LNCaP clone FGC (cell line): ENCODE measurements around the gene BRIP1.
"Not testable (repeated sequence)": the region's sequence is repeated elsewhere in the genome, so short reads cannot be mapped to it uniquely, and the experiment has no call there.

ENCODE experiments used
- DNase-seq: peaks from one replicate; pipeline ENCODE4 v3.0.0-alpha.2; 2011; ENCODE audit warnings: low read depth
- H3K4me3 ChIP-seq: 2 replicates; pipeline ENCODE4 v1.5.1; 2011; ENCODE audit warnings: mild to moderate bottlenecking, low read depth, low read length, control low read depth
- TF ChIP-seq, protein P1 (sequence below): IDR thresholded peaks from 2 replicates; pipeline ENCODE4 v1.5.1; 2012; ENCODE audit warnings: mild to moderate bottlenecking; ENCODE audit not compliant: control insufficient read depth, insufficient read depth; ENCODE audit errors: extremely low read depth

The BRIP1 gene

DNA sequence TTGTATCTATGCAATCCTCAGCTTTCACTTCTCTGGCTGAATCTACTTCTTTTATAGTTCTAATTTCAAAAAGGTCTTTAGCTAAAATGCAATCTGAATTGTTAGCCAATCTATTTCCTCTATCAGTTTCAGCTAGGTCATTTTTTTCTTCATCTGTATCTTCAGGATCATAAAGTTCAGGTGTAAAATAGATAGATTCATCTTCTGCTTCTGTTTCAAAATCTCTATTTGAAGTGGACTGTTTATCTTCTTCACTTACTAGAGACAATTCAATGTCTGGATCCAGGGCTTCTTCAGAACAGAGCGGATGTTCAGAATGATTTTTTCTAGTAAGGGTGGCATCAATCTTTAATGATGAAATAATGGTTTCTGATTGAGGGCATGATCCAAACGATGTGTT, 179.9 kb downstream of the BRIP1 start:
- TF ChIP-seq, protein P1, sequence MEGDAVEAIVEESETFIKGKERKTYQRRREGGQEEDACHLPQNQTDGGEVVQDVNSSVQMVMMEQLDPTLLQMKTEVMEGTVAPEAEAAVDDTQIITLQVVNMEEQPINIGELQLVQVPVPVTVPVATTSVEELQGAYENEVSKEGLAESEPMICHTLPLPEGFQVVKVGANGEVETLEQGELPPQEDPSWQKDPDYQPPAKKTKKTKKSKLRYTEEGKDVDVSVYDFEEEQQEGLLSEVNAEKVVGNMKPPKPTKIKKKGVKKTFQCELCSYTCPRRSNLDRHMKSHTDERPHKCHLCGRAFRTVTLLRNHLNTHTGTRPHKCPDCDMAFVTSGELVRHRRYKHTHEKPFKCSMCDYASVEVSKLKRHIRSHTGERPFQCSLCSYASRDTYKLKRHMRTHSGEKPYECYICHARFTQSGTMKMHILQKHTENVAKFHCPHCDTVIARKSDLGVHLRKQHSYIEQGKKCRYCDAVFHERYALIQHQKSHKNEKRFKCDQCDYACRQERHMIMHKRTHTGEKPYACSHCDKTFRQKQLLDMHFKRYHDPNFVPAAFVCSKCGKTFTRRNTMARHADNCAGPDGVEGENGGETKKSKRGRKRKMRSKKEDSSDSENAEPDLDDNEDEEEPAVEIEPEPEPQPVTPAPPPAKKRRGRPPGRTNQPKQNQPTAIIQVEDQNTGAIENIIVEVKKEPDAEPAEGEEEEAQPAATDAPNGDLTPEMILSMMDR, result no peak
- DNase-seq, result no peak
- H3K4me3 ChIP-seq, result no peak overlapping the region

DNA sequence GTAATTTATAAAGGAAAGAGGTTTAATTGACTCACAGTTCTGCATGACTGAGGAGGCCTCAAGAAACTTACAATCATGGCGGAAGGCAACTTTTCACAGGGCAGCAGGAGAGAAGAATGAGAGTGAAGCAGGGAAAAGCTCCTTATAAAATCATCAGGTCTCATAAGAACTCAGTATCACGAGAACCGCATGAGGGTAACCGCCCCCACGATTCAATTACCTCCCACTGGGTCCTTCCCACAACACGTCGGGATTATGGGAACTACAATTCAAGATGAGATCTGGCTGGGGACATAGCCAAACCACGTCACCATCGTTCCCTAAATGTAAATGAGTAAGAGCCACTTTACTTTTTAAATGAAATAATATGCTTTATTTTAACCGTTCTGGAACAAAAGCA, 182.4 kb downstream of the BRIP1 start:
- TF ChIP-seq, protein P1, result no peak
- H3K4me3 ChIP-seq, result no peak overlapping the region
- no peak for DNase-seq

GRCh38 chr17:61678339-61678738, 185.0 kb downstream of the BRIP1 start:
- DNase-seq, result no peak
- TF ChIP-seq, protein P1, result no peak
- H3K4me3 ChIP-seq, result no peak overlapping the region

DNA sequence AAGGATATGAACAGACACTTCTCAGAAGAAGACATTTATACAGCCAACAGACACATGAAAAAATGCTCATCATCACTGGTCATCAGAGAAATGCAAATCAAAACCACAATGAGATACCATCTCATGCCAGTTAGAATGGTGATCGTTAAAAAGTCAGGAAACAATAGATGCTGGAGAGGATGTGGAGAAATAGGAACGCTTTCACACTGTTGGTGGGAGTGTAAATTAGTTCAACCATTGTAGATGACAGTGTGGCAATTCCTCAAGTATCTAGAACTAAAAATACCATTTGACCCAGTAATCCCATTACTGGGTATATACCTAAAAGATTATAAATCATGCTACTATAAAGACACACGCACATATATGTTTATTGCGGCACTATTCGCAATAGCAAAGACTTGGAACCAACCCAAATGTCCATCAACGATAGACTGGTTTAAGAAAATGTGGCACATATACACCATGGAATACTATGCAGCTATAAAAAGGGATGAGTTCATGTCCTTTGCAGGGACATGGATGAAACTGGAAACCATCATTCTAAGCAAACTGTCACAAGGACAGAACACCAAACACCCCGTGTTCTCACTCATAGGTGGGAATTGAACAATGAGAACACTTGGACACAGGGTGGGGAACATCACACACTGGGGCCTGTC, 186.0 kb downstream of the BRIP1 start:
- not testable (repeated sequence) for H3K4me3 ChIP-seq, DNase-seq

- H3K4me3 ChIP-seq, DNase-seq: not testable (repeated sequence)
Measured at GRCh38 chr17:61676522-61676921, 186.8 kb downstream of the BRIP1 start.

DNA sequence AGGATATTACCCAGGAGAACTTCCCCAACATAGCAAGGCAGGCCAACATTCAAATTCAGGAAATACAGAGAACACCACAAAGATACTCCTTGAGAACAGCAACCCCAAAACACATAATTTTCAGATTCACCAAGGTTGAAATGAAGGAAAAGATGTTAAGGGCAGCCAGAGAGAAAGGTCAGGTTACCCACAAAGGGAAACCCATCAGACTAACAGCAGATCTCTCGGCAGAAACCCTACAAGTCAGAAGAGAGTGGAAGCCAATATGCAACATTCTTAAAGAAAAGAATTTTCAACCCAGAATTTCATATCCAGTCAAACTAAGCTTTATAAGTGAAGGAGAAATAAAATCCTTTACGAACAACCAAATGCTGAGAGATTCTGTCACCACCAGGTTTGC, 188.7 kb downstream of the BRIP1 start:
- not testable (repeated sequence) for DNase-seq, H3K4me3 ChIP-seq

DNA sequence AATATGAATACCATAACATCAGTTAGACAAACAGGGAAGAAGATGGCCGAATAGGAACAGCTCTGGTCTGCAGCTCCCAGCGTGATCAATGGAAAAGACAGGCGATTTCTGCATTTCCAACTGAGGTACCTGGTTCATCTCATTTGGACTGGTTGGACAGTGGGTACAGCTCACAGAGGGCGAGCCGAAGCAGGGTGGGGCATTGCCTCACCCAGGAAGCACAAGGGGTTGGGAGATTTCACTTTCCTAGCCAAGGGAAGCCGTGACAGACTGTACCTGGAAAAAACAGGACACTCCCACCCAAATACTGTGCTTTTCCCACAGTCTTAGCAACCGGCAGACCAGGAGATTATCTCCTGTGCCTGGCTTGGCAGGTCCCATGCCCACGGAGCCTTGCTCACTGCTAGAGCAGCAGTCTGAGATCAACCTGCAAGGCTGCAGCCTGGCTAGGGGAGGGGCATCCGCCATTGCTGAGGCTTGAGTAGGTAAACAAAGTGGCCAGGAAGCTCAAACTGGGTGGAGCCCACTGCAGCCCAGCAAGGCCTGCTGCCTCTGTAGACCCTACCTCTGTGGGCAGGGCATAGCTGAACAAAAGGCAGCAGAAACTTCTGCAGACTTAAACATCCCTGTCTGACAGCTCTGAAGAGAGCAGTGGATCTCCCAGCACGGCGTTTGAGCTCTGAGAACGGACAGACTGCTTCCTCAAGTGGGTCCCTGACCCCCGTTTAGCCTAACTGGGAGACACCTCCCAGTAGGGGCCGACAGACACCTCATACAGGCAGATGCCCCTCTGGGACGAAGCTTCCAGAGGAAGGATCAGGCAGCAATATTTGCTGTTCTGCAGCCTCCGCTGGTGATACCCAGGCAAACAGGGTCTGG, 190.1 kb downstream of the BRIP1 start:
- DNase-seq, H3K4me3 ChIP-seq: not testable (repeated sequence)

DNA sequence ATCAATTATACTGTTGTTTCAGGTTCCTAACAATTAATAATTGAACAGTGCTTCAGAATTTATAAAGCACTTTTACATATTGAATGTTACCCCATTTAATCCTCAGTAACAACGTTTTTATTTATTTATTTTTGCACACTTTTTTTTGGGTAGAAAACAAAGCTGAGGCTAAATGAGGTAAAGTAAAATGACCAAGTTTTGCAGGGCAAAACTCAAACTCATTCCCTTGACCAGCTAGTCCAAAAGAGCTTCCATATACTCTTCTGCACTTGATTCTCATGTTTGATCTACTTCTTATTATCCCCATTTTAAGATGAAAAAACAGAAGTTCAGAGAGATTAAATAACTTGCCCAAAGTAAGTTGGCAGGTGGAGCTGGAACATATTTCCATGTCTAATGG, 191.2 kb downstream of the BRIP1 start:
- no peak for DNase-seq
- TF ChIP-seq, protein P1, result no peak
- no peak overlapping the region for H3K4me3 ChIP-seq

GRCh38 chr17:61670691-61671090, 192.6 kb downstream of the BRIP1 start:
- no peak overlapping the region for H3K4me3 ChIP-seq
- no peak for DNase-seq
- TF ChIP-seq, protein P1, result no peak
